Keratinocyte (primary cell): ENCODE results near the gene KREMEN2.

Experiments
- CTCF ChIP-seq, 3 experiments: IDR thresholded peaks in 1 of 3; conservative IDR thresholded peaks in 1 of 3; optimal IDR thresholded peaks in 1 of 3; 2 replicates in 2 of 3; 3 replicates in 1 of 3; pipeline versions ENCODE3 to v1.5.1; 2011; ENCODE audit warnings: low read length in 3 of 3, mild to moderate bottlenecking in 3 of 3, moderate library complexity in 2 of 3, control low read depth in 1 of 3, inconsistent platforms in 1 of 3; ENCODE audit not compliant: insufficient read depth in 2 of 3; ENCODE audit errors: extremely low read depth in 1 of 3
- EZH2 ChIP-seq: IDR thresholded peaks from one replicate; pipeline ENCODE4 v1.6.1; 2012; ENCODE audit warnings: inconsistent platforms, mild to moderate bottlenecking, low read length, moderate library complexity

GRCh38 chr16:2979669-2980226 is 15.7 kb downstream of the KREMEN2 start:
- TF ChIP-seq CTCF (optimal IDR thresholded peaks at IDR 0.05 in 1 of 3, IDR thresholded peaks at IDR 0.05 in 1 of 3, conservative IDR thresholded peaks at IDR 0.05 in 1 of 3; ENCODE audit: extremely low read depth in 1 of 3, insufficient read depth in 2 of 3, low read length in 3 of 3) (no peak), EZH2 (no peak)
